Muscle of back (tissue), 11 donors: ENCODE results near the gene RASSF4. TPM values are rescaled to one million over a fixed set of nuclear protein-coding genes. Genes with fewer than 3 reads are reported as not detected.

Experiments used
- DNase-seq, 3 donors: peaks; one replicate each; pipeline versions ENCODE4 v3.0.0 to v3.0.0-alpha.2; 2013
- polyA plus RNA-seq, 10 donors: library from polyadenylated mRNA; unstranded; fragments of 120-200 nt; gene quantifications; one replicate each; pipeline ENCODE4 v1.2.1, GENCODE V29; 2013; ENCODE audit not compliant: insufficient read length in 10 of 10

RASSF4 gene
- polyA plus RNA-seq, 10 donors, result 46.5 to 89.1 (median 67.8) TPM

GRCh38 chr10:44960482-44961229 is 1.1 kb downstream of the RASSF4 start:
- DNase-seq, result peak in 1 of 3 donors; percentile 8

- DNase-seq, result peak in 1 of 3 donors; percentile 8
These were observed 1.6 kb downstream of the RASSF4 start for GRCh38 chr10:44961230-44961571.

GRCh38 chr10:44961931-44962750 is 2.5 kb downstream of the RASSF4 start:
- DNase-seq, result peak in 1 of 3 donors; percentile 13

GRCh38 chr10:44962870-44963738 is 3.5 kb downstream of the RASSF4 start:
- DNase-seq, result peak in 2 of 3 donors; percentile 53 to 70

- DNase-seq, result peak; percentile 71 to 83 (median 79)
These were observed 4.4 kb downstream of the RASSF4 start for GRCh38 chr10:44963772-44964633.

- peak in 1 of 3 donors; percentile 1 for DNase-seq
These were observed 5.5 kb downstream of the RASSF4 start for GRCh38 chr10:44965104-44965503.

- no peak for DNase-seq
These were observed 6.1 kb downstream of the RASSF4 start for GRCh38 chr10:44965651-44966097.

- DNase-seq, result no peak
These were observed 6.7 kb downstream of the RASSF4 start for GRCh38 chr10:44966129-44966815.

GRCh38 chr10:44966816-44967509 is 7.4 kb downstream of the RASSF4 start:
- DNase-seq, result no peak

GRCh38 chr10:44967616-44968015 is 8.0 kb downstream of the RASSF4 start:
- no peak for DNase-seq

- DNase-seq, result peak in 1 of 3 donors; percentile 65
These were observed 8.5 kb downstream of the RASSF4 start for GRCh38 chr10:44968091-44968490.

GRCh38 chr10:44968500-44969400 is 9.1 kb downstream of the RASSF4 start:
- DNase-seq, result no peak

GRCh38 chr10:44969854-44970253 is 10.3 kb downstream of the RASSF4 start:
- DNase-seq, result no peak

GRCh38 chr10:44970812-44971395 is 11.3 kb downstream of the RASSF4 start:
- DNase-seq, result no peak

- no peak for DNase-seq
These were observed 11.8 kb downstream of the RASSF4 start for GRCh38 chr10:44971434-44971833.

GRCh38 chr10:44971935-44972757 is 12.5 kb downstream of the RASSF4 start:
- DNase-seq, result no peak

- no peak for DNase-seq
These were observed 13.3 kb downstream of the RASSF4 start for GRCh38 chr10:44972874-44973306.
